ENCODE data around the gene SMTN. TPM values are rescaled to one million over a fixed set of nuclear protein-coding genes. Genes with fewer than 3 reads are reported as not detected.

Gene SMTN
- total RNA-seq, 1 experiment from 2014 or later: 80.2 TPM

DNA sequence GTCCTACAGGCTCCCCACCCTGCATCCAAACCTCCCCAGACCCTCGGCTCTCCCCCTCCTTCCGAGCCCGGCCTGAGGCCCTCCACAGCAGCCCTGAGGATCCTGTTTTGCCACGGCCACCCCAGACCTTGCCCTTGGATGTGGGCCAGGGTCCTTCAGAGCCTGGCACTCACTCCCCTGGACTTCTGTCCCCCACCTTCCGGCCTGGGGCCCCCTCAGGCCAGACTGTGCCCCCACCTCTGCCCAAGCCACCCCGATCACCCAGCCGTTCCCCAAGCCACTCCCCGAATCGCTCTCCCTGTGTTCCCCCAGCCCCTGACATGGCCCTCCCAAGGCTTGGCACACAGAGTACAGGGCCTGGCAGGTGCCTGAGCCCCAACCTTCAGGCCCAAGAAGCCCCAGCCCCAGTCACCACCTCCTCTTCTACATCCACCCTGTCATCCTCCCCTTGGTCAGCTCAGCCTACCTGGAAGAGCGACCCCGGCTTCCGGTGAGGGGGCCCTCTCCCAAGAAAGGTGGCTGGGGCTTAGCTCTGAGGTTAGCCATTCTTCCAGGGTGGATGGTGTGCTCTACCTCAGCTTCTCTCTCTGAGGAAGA, 44.5 kb downstream of the SMTN start:
- Mint-ChIP-seq H3K27me3 (ENCODE audit: insufficient read depth, unreplicated experiment) (no peaks in the 10 kb centered on the region), H3K4me3 (ENCODE audit: unreplicated experiment) (no peak overlapping the region), H3K4me1 (ENCODE audit: insufficient read depth, unreplicated experiment) (peaks cover 5% of the 10 kb centered on the region), H3K27ac (ENCODE audit: low read depth, unreplicated experiment) (no peak overlapping the region), H3K36me3 (ENCODE audit: insufficient read depth, unreplicated experiment) (no peaks in the 10 kb centered on the region), H3K9me3 (ENCODE audit: unreplicated experiment) (no peaks in the 10 kb centered on the region)
- POLR2A ChIA-PET: interaction anchor here (0.7 kb wide), 1 partner anchor 21 kb away, joined by 3 read pairs; no protein-coding TSS in a partner anchor
- DNase-seq (ENCODE audit: unreplicated experiment): no peak
- BruUV-seq (replicated peaks): no TSS peak
- no peak for TF ChIP-seq CTCF (IDR thresholded peaks at IDR 0.05; ENCODE audit: unreplicated experiment)
- intact Hi-C loops (cut with micrococcal nuclease): no loop called here
- CTCF ChIA-PET: interaction anchor here (0.7 kb wide), 1 partner anchor 21 kb away, joined by 3 read pairs; no protein-coding TSS in a partner anchor

DNA sequence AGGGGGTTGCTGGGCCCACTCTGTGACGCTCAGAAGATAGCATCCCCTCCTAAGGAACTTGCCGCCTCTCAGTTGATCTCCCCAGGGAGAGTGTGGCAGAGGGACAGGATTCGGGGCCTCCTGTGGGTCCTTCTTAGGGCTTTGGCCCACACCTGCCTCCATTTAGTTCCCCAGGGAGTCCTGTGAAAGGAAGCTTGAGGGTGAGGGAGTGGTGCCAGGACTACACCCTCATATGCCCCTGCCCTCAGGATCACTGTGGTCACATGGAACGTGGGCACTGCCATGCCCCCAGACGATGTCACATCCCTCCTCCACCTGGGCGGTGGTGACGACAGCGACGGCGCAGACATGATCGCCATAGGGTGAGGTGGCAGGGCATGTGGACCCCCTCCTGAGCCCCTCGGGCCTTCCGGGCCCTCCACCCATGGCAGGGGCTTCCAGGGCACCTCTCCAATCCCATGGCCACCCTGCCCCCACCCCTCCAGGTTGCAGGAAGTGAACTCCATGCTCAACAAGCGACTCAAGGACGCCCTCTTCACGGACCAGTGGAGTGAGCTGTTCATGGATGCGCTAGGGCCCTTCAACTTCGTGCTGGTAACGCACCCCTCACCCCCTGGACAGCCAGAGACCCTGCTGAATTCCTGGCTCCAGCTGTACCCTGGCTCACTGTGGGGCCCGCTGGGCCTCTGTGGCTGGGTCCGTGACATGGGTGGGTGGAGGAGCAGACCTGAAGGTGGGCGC, 45.2 kb downstream of the SMTN start:
- Mint-ChIP-seq H3K4me1 (ENCODE audit: insufficient read depth, unreplicated experiment) (peaks cover 5% of the 10 kb centered on the region), H3K4me3 (ENCODE audit: unreplicated experiment) (no peak overlapping the region), H3K9me3 (ENCODE audit: unreplicated experiment) (no peaks in the 10 kb centered on the region), H3K36me3 (ENCODE audit: insufficient read depth, unreplicated experiment) (no peaks in the 10 kb centered on the region), H3K27me3 (ENCODE audit: insufficient read depth, unreplicated experiment) (no peaks in the 10 kb centered on the region), H3K27ac (ENCODE audit: low read depth, unreplicated experiment) (no peak overlapping the region)
- no TSS peak for BruUV-seq (replicated peaks)
- intact Hi-C loops (cut with micrococcal nuclease): no loop called here
- ChIA-PET POLR2A (interaction anchor here (0.7 kb wide), 1 partner anchor 22 kb away, joined by 3 read pairs; no protein-coding TSS in a partner anchor), CTCF (no interaction called here)
- no peak for DNase-seq (ENCODE audit: unreplicated experiment)
- no peak for TF ChIP-seq CTCF (IDR thresholded peaks at IDR 0.05; ENCODE audit: unreplicated experiment)

DNA sequence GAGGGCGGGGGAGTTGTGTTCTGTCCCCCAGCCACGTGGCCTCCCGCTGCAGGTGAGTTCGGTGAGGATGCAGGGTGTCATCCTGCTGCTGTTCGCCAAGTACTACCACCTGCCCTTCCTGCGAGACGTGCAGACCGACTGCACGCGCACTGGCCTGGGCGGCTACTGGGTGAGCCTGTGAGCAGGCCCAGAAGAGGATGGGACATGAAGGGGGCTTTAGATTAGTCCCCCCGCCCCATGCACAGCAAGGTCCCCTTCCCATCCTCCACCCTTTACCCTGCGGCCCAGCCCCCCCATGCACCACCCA, 45.7 kb downstream of the SMTN start:
- Mint-ChIP-seq H3K27ac (ENCODE audit: low read depth, unreplicated experiment) (no peak overlapping the region), H3K27me3 (ENCODE audit: insufficient read depth, unreplicated experiment) (no peaks in the 10 kb centered on the region), H3K36me3 (ENCODE audit: insufficient read depth, unreplicated experiment) (no peaks in the 10 kb centered on the region), H3K9me3 (ENCODE audit: unreplicated experiment) (no peaks in the 10 kb centered on the region), H3K4me3 (ENCODE audit: unreplicated experiment) (no peak overlapping the region), H3K4me1 (ENCODE audit: insufficient read depth, unreplicated experiment) (peaks cover 5% of the 10 kb centered on the region)
- no peak for TF ChIP-seq CTCF (IDR thresholded peaks at IDR 0.05; ENCODE audit: unreplicated experiment)
- intact Hi-C loops (cut with micrococcal nuclease): no loop called here
- ChIA-PET CTCF (no interaction called here), POLR2A (no interaction called here)
- BruUV-seq (replicated peaks): no TSS peak
- no peak for DNase-seq (ENCODE audit: unreplicated experiment)

- CTCF ChIA-PET: interaction anchor here (1.3 to 1.7 kb wide), 2 partner anchors 20 to 21 kb away, joined by 5 to 6 read pairs; partner anchors contain the start of gene SELENOM
These were observed 46.2 kb downstream of the SMTN start for GRCh38 chr22:31127181-31127772.

More at GRCh38 chr22:31127181-31127772, 46.2 kb downstream of the SMTN start:
- no peaks in the 10 kb centered on the region for H3K27me3 Mint-ChIP-seq (ENCODE audit: insufficient read depth, unreplicated experiment)
- peaks cover 2% of the 10 kb centered on the region for H3K4me1 Mint-ChIP-seq (ENCODE audit: insufficient read depth, unreplicated experiment)
- no peaks in the 10 kb centered on the region for H3K9me3 Mint-ChIP-seq (ENCODE audit: unreplicated experiment)
- DNase-seq (ENCODE audit: unreplicated experiment): no peak
- H3K27ac Mint-ChIP-seq (ENCODE audit: low read depth, unreplicated experiment): no peak overlapping the region
- TF ChIP-seq CTCF (IDR thresholded peaks at IDR 0.05; ENCODE audit: unreplicated experiment): no peak
- POLR2A ChIA-PET: no interaction called here
- intact Hi-C loops (cut with micrococcal nuclease): no loop called here
- BruUV-seq (replicated peaks): no TSS peak
- H3K36me3 Mint-ChIP-seq (ENCODE audit: insufficient read depth, unreplicated experiment): no peaks in the 10 kb centered on the region
- no peak overlapping the region for H3K4me3 Mint-ChIP-seq (ENCODE audit: unreplicated experiment)

Data from MCF 10A (cell line).